WTC11 (cell line): Measurements from ENCODE around the gene PUSL1. TPM values are rescaled to one million over a fixed set of nuclear protein-coding genes. Genes with fewer than 3 reads are reported as not detected.

Experiments
- ATAC-seq: fragments of 200-7000 bp; cut with Tn5 transposase; 2 replicates; pipeline ENCODE4 v1.10.0; 2021; ENCODE audit warnings: mild to moderate bottlenecking, moderate library complexity
- CTCF ChIA-PET: fragments of 300-600 bp; sonication (Branson Sonifier 250); formaldehyde crosslinking; loops from one replicate; lab custom pipeline; 2021; ENCODE audit warnings: antibody characterized with exemption; lab: Charles Lee
- POLR2A ChIA-PET: fragments of 350-600 bp; sonication (Branson Sonifier 250); formaldehyde crosslinking; loops from one replicate; lab custom pipeline; 2021; ENCODE audit warnings: antibody characterized with exemption; lab: Charles Lee
- DNase-seq: peaks from one replicate; pipeline ENCODE4 v3.0.0; 2021; ENCODE audit warnings: low spot score
- H3K27ac Mint-ChIP-seq: 2 replicates; pipeline ENCODE4 v1.8.0; 2021; ENCODE audit warnings: mixed read lengths
- H3K27me3 Mint-ChIP-seq: 2 replicates; pipeline ENCODE4 v1.8.0; 2021; ENCODE audit warnings: low read depth, mild to moderate bottlenecking, moderate library complexity, mixed read lengths
- H3K36me3 Mint-ChIP-seq: 2 replicates; pipeline ENCODE4 v1.8.0; 2021; ENCODE audit warnings: mixed read lengths
- H3K4me1 Mint-ChIP-seq: 2 replicates; pipeline ENCODE4 v1.8.0; 2022; ENCODE audit warnings: mixed read lengths
- H3K4me3 Mint-ChIP-seq: 2 replicates; pipeline ENCODE4 v1.8.0; 2021; ENCODE audit warnings: mild to moderate bottlenecking, moderate library complexity, mixed read lengths
- H3K9me3 Mint-ChIP-seq: 2 replicates; pipeline ENCODE4 v1.8.0; 2021; ENCODE audit warnings: mixed read lengths
- ATF1 ChIP-seq: sonication (generic); formaldehyde crosslinking; IDR thresholded peaks from 2 replicates; pipeline ENCODE4 v1.8.1; 2023; ENCODE audit warnings: mild to moderate bottlenecking, moderate library complexity, missing genetic modification reagents
- CBFB ChIP-seq: sonication (generic); formaldehyde crosslinking; IDR thresholded peaks from 2 replicates; pipeline ENCODE4 v1.8.1; 2022; ENCODE audit warnings: mild to moderate bottlenecking, low read depth, missing genetic modification reagents
- CREB1 ChIP-seq: sonication (generic); formaldehyde crosslinking; IDR thresholded peaks from 2 replicates; pipeline ENCODE4 v1.8.0; 2023; ENCODE audit warnings: mild to moderate bottlenecking, missing genetic modification reagents
- CTCF ChIP-seq: fragments of 200-600 bp; IDR thresholded peaks from 2 replicates; pipeline ENCODE4 v1.8.0; 2022; ENCODE audit warnings: antibody characterized with exemption
- ELF4 ChIP-seq: sonication (generic); formaldehyde crosslinking; IDR thresholded peaks from 2 replicates; pipeline ENCODE4 v1.8.1; 2022; ENCODE audit warnings: low read depth, mild to moderate bottlenecking, moderate library complexity, missing genetic modification reagents
- ESRRA ChIP-seq: sonication (generic); formaldehyde crosslinking; IDR thresholded peaks from 2 replicates; pipeline ENCODE4 v1.8.1; 2022; ENCODE audit warnings: mild to moderate bottlenecking, missing genetic modification reagents, borderline replicate concordance
- FOXP4 ChIP-seq: sonication (generic); formaldehyde crosslinking; IDR thresholded peaks from 2 replicates; pipeline ENCODE4 v1.8.0; 2022; ENCODE audit warnings: mild to moderate bottlenecking, missing genetic modification reagents
- IRF2 ChIP-seq: sonication (generic); formaldehyde crosslinking; IDR thresholded peaks from 2 replicates; pipeline ENCODE4 v1.8.0; 2022; ENCODE audit warnings: low read depth, missing genetic modification reagents, borderline replicate concordance
- KAT7 ChIP-seq: sonication (generic); formaldehyde crosslinking; IDR thresholded peaks from 2 replicates; pipeline ENCODE4 v1.8.1; 2023; ENCODE audit warnings: missing genetic modification reagents, mild to moderate bottlenecking, borderline replicate concordance
- NR3C1 ChIP-seq: sonication (generic); formaldehyde crosslinking; conservative IDR thresholded peaks from 2 replicates; pipeline ENCODE4 v1.8.1; 2023; ENCODE audit warnings: low read depth, mild to moderate bottlenecking, missing genetic modification reagents
- RORB ChIP-seq: fragments of 250-450 bp; sonication (Bioruptor Pico); IDR thresholded peaks from 2 replicates; pipeline ENCODE4 v1.9.0; 2021; ENCODE audit warnings: mild to moderate bottlenecking
- SMAD4 ChIP-seq: sonication (generic); formaldehyde crosslinking; IDR thresholded peaks from 2 replicates; pipeline ENCODE4 v1.8.0; 2022; ENCODE audit warnings: mild to moderate bottlenecking, missing genetic modification reagents
- SP1 ChIP-seq: sonication (generic); formaldehyde crosslinking; conservative IDR thresholded peaks from 2 replicates; pipeline ENCODE4 v1.8.1; 2022; ENCODE audit warnings: missing genetic modification reagents
- TCF7 ChIP-seq: sonication (generic); formaldehyde crosslinking; IDR thresholded peaks from 2 replicates; pipeline ENCODE4 v1.8.0; 2022; ENCODE audit warnings: mild to moderate bottlenecking, low read depth, missing genetic modification reagents, moderate library complexity
- TEAD1 ChIP-seq: sonication (generic); formaldehyde crosslinking; IDR thresholded peaks from 2 replicates; pipeline ENCODE4 v1.8.0; 2022; ENCODE audit warnings: mild to moderate bottlenecking, missing genetic modification reagents
- ZBTB21 ChIP-seq: sonication (generic); formaldehyde crosslinking; IDR thresholded peaks from 2 replicates; pipeline ENCODE4 v1.8.1; 2023; ENCODE audit warnings: mild to moderate bottlenecking, missing genetic modification reagents, borderline replicate concordance
- ZNF396 ChIP-seq: fragments of 250-450 bp; sonication (Bioruptor Pico); IDR thresholded peaks from 2 replicates; pipeline ENCODE4 v1.8.0; 2021; ENCODE audit warnings: mild to moderate bottlenecking, moderate library complexity, borderline replicate concordance
- ZNF671 ChIP-seq: fragments of 250-450 bp; sonication (Bioruptor Pico); IDR thresholded peaks from 2 replicates; pipeline ENCODE4 v1.8.0; 2021; ENCODE audit warnings: mild to moderate bottlenecking
- total RNA-seq: library from RNA; stranded (reverse); gene quantifications from 3 replicates; pipeline ENCODE4 v1.2.3, GENCODE V29; 2021
- TF ChIP-seq, protein P1 (sequence below): sonication (generic); formaldehyde crosslinking; IDR thresholded peaks from 2 replicates; pipeline ENCODE4 v1.8.0; 2022; ENCODE audit warnings: missing genetic modification reagents
- TF ChIP-seq, protein P2 (sequence below): sonication (generic); formaldehyde crosslinking; IDR thresholded peaks from 2 replicates; pipeline ENCODE4 v1.8.0; 2022; ENCODE audit warnings: mild to moderate bottlenecking, missing genetic modification reagents
- TF ChIP-seq, protein P3 (sequence below): sonication (generic); formaldehyde crosslinking; IDR thresholded peaks from 2 replicates; pipeline ENCODE4 v1.8.1; 2023; ENCODE audit warnings: mild to moderate bottlenecking, missing genetic modification reagents

PUSL1 gene
- total RNA-seq, 1 experiment from 2014 or later: 51.5 TPM

DNA sequence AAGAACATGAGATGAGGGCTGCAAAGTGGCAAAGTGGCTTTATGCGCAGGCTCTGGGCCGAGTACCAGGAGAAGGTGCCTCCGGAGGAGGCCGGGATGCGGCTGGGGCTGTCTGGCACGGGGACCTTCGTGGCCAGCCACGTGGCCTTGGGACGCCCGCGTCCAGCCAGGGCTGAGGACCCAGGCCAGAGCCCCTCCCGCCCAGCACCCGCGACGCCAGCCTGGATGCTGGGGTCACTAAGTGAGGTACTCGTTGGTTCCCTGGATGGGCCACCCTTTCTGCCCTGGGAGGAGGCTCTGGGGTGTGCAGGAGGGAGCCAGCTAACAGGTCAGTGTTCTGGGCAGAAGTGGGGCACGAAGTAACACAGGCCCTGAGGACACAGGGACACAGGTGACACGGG, 15.5 kb upstream of the PUSL1 start:
- no peak for ATAC-seq
- no peak for TF ChIP-seq NR3C1 (CRISPR knock-in tag)
- TF ChIP-seq CBFB (CRISPR knock-in tag): no peak
- TF ChIP-seq CREB1 (CRISPR knock-in tag): no peak
- TF ChIP-seq TCF7 (CRISPR knock-in tag): no peak
- no peak for TF ChIP-seq SMAD4 (CRISPR knock-in tag)
- TF ChIP-seq, protein P1, sequence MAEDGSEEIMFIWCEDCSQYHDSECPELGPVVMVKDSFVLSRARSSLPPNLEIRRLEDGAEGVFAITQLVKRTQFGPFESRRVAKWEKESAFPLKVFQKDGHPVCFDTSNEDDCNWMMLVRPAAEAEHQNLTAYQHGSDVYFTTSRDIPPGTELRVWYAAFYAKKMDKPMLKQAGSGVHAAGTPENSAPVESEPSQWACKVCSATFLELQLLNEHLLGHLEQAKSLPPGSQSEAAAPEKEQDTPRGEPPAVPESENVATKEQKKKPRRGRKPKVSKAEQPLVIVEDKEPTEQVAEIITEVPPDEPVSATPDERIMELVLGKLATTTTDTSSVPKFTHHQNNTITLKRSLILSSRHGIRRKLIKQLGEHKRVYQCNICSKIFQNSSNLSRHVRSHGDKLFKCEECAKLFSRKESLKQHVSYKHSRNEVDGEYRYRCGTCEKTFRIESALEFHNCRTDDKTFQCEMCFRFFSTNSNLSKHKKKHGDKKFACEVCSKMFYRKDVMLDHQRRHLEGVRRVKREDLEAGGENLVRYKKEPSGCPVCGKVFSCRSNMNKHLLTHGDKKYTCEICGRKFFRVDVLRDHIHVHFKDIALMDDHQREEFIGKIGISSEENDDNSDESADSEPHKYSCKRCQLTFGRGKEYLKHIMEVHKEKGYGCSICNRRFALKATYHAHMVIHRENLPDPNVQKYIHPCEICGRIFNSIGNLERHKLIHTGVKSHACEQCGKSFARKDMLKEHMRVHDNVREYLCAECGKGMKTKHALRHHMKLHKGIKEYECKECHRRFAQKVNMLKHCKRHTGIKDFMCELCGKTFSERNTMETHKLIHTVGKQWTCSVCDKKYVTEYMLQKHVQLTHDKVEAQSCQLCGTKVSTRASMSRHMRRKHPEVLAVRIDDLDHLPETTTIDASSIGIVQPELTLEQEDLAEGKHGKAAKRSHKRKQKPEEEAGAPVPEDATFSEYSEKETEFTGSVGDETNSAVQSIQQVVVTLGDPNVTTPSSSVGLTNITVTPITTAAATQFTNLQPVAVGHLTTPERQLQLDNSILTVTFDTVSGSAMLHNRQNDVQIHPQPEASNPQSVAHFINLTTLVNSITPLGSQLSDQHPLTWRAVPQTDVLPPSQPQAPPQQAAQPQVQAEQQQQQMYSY (CRISPR knock-in tag): no peak
- TF ChIP-seq CTCF: no peak
- TF ChIP-seq FOXP4: no peak
- TF ChIP-seq IRF2 (CRISPR knock-in tag): no peak
- no peak for TF ChIP-seq ZBTB21 (CRISPR knock-in tag)
- TF ChIP-seq, all 79 proteins: peak for 0
- Mint-ChIP-seq H3K36me3 (no peaks in the 10 kb centered on the region), H3K4me1 (peaks cover 4% of the 10 kb centered on the region; the same call in 1 of the 2 replicates), H3K4me3 (no peak overlapping the region), H3K9me3 (no peaks in the 10 kb centered on the region), H3K27ac (no peak overlapping the region), H3K27me3 (no peaks in the 10 kb centered on the region)
- no peak for DNase-seq
- ChIA-PET CTCF (interaction anchor here (0.6 to 4.3 kb wide), 9 partner anchors 9 to 316 kb away, joined by 3 to 81 read pairs (median 7); partner anchors contain the start of genes SCNN1D and UBE2J2), POLR2A (no interaction called here)

GRCh38 chr1:1293263-1294249, 14.8 kb upstream of the PUSL1 start:
- H3K27ac Mint-ChIP-seq: no peak overlapping the region
- H3K27me3 Mint-ChIP-seq: no peaks in the 10 kb centered on the region
- H3K4me3 Mint-ChIP-seq: no peak overlapping the region
- H3K4me1 Mint-ChIP-seq: peaks cover 4% of the 10 kb centered on the region; the same call in 1 of the 2 replicates
- no peaks in the 10 kb centered on the region for H3K9me3 Mint-ChIP-seq
- H3K36me3 Mint-ChIP-seq: no peaks in the 10 kb centered on the region
- CTCF ChIA-PET: interaction anchor here (1.0 to 4.3 kb wide), 2 partner anchors 9 to 171 kb away, joined by 3 to 81 read pairs; no protein-coding TSS in a partner anchor
- TF ChIP-seq SP1 (CRISPR knock-in tag): peak; percentile 37; the same call in 1 of the 2 replicates
- TF ChIP-seq ESRRA (CRISPR knock-in tag): no peak
- no peak for TF ChIP-seq NR3C1 (CRISPR knock-in tag)
- no peak for TF ChIP-seq ZNF671
- TF ChIP-seq, protein P2, sequence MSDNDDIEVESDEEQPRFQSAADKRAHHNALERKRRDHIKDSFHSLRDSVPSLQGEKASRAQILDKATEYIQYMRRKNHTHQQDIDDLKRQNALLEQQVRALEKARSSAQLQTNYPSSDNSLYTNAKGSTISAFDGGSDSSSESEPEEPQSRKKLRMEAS (CRISPR knock-in tag): no peak
- TF ChIP-seq TCF7 (CRISPR knock-in tag): 0 out of 2 replicates have a peak, but pooled peaks have one; percentile 16
- no peak for TF ChIP-seq KAT7 (CRISPR knock-in tag)
- TF ChIP-seq RORB (CRISPR knock-in tag): no peak
- TF ChIP-seq ATF1 (CRISPR knock-in tag): no peak
- TF ChIP-seq SMAD4 (CRISPR knock-in tag): no peak
- no peak for TF ChIP-seq ELF4
- TF ChIP-seq TEAD1 (CRISPR knock-in tag): no peak
- TF ChIP-seq, protein P3, sequence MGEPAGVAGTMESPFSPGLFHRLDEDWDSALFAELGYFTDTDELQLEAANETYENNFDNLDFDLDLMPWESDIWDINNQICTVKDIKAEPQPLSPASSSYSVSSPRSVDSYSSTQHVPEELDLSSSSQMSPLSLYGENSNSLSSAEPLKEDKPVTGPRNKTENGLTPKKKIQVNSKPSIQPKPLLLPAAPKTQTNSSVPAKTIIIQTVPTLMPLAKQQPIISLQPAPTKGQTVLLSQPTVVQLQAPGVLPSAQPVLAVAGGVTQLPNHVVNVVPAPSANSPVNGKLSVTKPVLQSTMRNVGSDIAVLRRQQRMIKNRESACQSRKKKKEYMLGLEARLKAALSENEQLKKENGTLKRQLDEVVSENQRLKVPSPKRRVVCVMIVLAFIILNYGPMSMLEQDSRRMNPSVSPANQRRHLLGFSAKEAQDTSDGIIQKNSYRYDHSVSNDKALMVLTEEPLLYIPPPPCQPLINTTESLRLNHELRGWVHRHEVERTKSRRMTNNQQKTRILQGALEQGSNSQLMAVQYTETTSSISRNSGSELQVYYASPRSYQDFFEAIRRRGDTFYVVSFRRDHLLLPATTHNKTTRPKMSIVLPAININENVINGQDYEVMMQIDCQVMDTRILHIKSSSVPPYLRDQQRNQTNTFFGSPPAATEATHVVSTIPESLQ (CRISPR knock-in tag): no peak
- TF ChIP-seq ZNF396 (CRISPR knock-in tag): no peak
- no peak for TF ChIP-seq IRF2 (CRISPR knock-in tag)
- DNase-seq (peak; percentile 73), ATAC-seq (peak; percentile 73)
- POLR2A ChIA-PET: no interaction called here
